ENCODE measurements around the gene PTPN13.

Gene PTPN13

GRCh38 chr4:86586626-86587380 lies 7.3 kb upstream of the PTPN13 start:
- no peak overlapping the region for H3K9ac ChIP-seq
- H3K4me2 ChIP-seq (ENCODE audit: low read length): no peak overlapping the region
- H3K4me1 ChIP-seq: peaks cover 6% of the 10 kb centered on the region
- peak overlapping the region; percentile 11 for H3K27ac ChIP-seq
- H3K36me3 ChIP-seq (ENCODE audit: control insufficient read depth, insufficient read depth, low read length): no peaks in the 10 kb centered on the region
- no peak overlapping the region for H3K4me3 ChIP-seq (ENCODE audit: low read depth, low read length)
- H3K27me3 ChIP-seq (ENCODE audit: control insufficient read depth, insufficient read depth, low read length): no peaks in the 10 kb centered on the region
- TF ChIP-seq CTCF (IDR thresholded peaks at IDR 0.05): no peak
- H3K9me3 ChIP-seq (ENCODE audit: control insufficient read depth, low read length): no peaks in the 10 kb centered on the region
- H2AFZ ChIP-seq: no peak overlapping the region
- no peaks in the 10 kb centered on the region for H3K79me2 ChIP-seq

- no peaks in the 10 kb centered on the region for H3K79me2 ChIP-seq
- peak overlapping the region; percentile 11 for H3K27ac ChIP-seq
- no peak overlapping the region for H3K9ac ChIP-seq
- no peaks in the 10 kb centered on the region for H3K9me3 ChIP-seq (ENCODE audit: control insufficient read depth, low read length)
- no peak overlapping the region for H3K4me2 ChIP-seq (ENCODE audit: low read length)
- H3K4me1 ChIP-seq: peaks cover 6% of the 10 kb centered on the region
- H3K36me3 ChIP-seq (ENCODE audit: control insufficient read depth, insufficient read depth, low read length): no peaks in the 10 kb centered on the region
- H3K27me3 ChIP-seq (ENCODE audit: control insufficient read depth, insufficient read depth, low read length): no peaks in the 10 kb centered on the region
- H3K4me3 ChIP-seq (ENCODE audit: low read depth, low read length): no peak overlapping the region
- no peak overlapping the region for H2AFZ ChIP-seq
- no peak for TF ChIP-seq CTCF (IDR thresholded peaks at IDR 0.05)
Measured at GRCh38 chr4:86587381-86588140, 6.6 kb upstream of the PTPN13 start.

- Histone ChIP-seq H3K9me3 (ENCODE audit: control insufficient read depth, low read length) (no peaks in the 10 kb centered on the region), H3K27ac (peak overlapping the region; percentile 93), H3K79me2 (peaks cover 4% of the 10 kb centered on the region), H3K4me1 (peaks cover 2% of the 10 kb centered on the region), H2AFZ (peak overlapping the region; percentile 91), H3K9ac (no peak overlapping the region), H3K36me3 (ENCODE audit: control insufficient read depth, insufficient read depth, low read length) (no peaks in the 10 kb centered on the region), H3K4me3 (ENCODE audit: low read depth, low read length) (peak overlapping the region; percentile 83), H3K27me3 (ENCODE audit: control insufficient read depth, insufficient read depth, low read length) (no peaks in the 10 kb centered on the region), H3K4me2 (ENCODE audit: low read length) (peak overlapping the region; percentile 76)
- TF ChIP-seq CTCF (IDR thresholded peaks at IDR 0.05): no peak
Measured at GRCh38 chr4:86592553-86593249, 1.4 kb upstream of the PTPN13 start.

GRCh38 chr4:86594559-86595425 lies 677 bp downstream of the PTPN13 start:
- Histone ChIP-seq H3K9ac (no peak overlapping the region), H3K79me2 (peaks cover 6% of the 10 kb centered on the region), H3K4me2 (ENCODE audit: low read length) (peak overlapping the region; percentile 76), H3K36me3 (ENCODE audit: control insufficient read depth, insufficient read depth, low read length) (no peaks in the 10 kb centered on the region), H3K9me3 (ENCODE audit: control insufficient read depth, low read length) (no peaks in the 10 kb centered on the region), H2AFZ (peak overlapping the region; percentile 72), H3K27ac (peak overlapping the region; percentile 93), H3K4me3 (ENCODE audit: low read depth, low read length) (peak overlapping the region; percentile 83), H3K4me1 (peaks cover 2% of the 10 kb centered on the region), H3K27me3 (ENCODE audit: control insufficient read depth, insufficient read depth, low read length) (no peaks in the 10 kb centered on the region)
- no peak for TF ChIP-seq CTCF (IDR thresholded peaks at IDR 0.05)
